ENCODE results near the gene SC5D.

DNA sequence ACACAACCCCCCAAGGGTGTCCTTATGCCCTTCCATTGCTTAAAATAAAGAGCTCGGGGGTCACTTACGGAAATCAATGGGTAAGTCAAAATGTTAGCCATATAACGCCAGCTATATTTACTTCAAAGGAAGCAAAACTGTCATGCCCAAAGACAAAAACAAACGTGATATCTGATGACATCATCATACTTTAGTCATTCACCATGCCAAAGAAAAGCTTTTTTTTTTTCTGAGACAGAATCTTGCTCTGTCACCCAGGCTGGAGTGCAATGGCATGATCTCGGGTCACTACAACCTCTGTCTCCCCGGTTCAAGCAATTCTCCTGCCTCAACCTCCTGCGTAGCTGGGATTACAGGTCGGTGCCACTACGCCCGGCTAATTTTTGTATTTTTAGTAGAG lies 47.7 kb upstream of the SC5D start:
- TF ChIP-seq, protein P1, sequence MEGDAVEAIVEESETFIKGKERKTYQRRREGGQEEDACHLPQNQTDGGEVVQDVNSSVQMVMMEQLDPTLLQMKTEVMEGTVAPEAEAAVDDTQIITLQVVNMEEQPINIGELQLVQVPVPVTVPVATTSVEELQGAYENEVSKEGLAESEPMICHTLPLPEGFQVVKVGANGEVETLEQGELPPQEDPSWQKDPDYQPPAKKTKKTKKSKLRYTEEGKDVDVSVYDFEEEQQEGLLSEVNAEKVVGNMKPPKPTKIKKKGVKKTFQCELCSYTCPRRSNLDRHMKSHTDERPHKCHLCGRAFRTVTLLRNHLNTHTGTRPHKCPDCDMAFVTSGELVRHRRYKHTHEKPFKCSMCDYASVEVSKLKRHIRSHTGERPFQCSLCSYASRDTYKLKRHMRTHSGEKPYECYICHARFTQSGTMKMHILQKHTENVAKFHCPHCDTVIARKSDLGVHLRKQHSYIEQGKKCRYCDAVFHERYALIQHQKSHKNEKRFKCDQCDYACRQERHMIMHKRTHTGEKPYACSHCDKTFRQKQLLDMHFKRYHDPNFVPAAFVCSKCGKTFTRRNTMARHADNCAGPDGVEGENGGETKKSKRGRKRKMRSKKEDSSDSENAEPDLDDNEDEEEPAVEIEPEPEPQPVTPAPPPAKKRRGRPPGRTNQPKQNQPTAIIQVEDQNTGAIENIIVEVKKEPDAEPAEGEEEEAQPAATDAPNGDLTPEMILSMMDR (IDR thresholded peaks at IDR 0.05) = no peak
- TF ChIP-seq POLR2A (IDR thresholded peaks at IDR 0.05) = no peak

Data from heart left ventricle (tissue), 13 donors.